ENCODE results near the gene CS. TPM values are rescaled to one million over a fixed set of nuclear protein-coding genes. Genes with fewer than 3 reads are reported as not detected.
"Not testable (repeated sequence)": the region's sequence is repeated elsewhere in the genome, so short reads cannot be mapped to it uniquely, and the experiment has no call there.

CS gene
- total and polyA plus RNA-seq, 2 experiments from 2014 or later: 243 to 360 TPM

- H3K4me1 ChIP-seq (ENCODE audit: low read depth): no peaks in the 10 kb centered on the region
- TF ChIP-seq CTCF (IDR thresholded peaks at IDR 0.05; ENCODE audit: low read depth, low read length): no peak
- no peaks in the 10 kb centered on the region for H3K27me3 ChIP-seq
- H3K4me3 ChIP-seq: no peak overlapping the region
- no peak for DNase-seq (ENCODE audit: low read depth in 1 of 2, low spot score in 1 of 2)
- peaks cover 31% of the 10 kb centered on the region for H3K36me3 ChIP-seq
- H3K27ac ChIP-seq: no peak overlapping the region
- no peaks in the 10 kb centered on the region for H3K9me3 ChIP-seq (ENCODE audit: low read depth)
These were observed 26.0 kb upstream of the CS start for GRCh38 chr12:56326126-56326525.

- no peaks in the 10 kb centered on the region for H3K27me3 ChIP-seq
- H3K9me3 ChIP-seq (ENCODE audit: low read depth): no peaks in the 10 kb centered on the region
- TF ChIP-seq CTCF (IDR thresholded peaks at IDR 0.05; ENCODE audit: low read depth, low read length): no peak
- peaks cover 37% of the 10 kb centered on the region for H3K36me3 ChIP-seq
- no peak overlapping the region for H3K4me3 ChIP-seq
- no peak overlapping the region for H3K27ac ChIP-seq
- DNase-seq (ENCODE audit: low read depth in 1 of 2, low spot score in 1 of 2): no peak
- H3K4me1 ChIP-seq (ENCODE audit: low read depth): no peaks in the 10 kb centered on the region
These were observed 24.1 kb upstream of the CS start for GRCh38 chr12:56324206-56324605.

- not testable (repeated sequence) for DNase-seq (ENCODE audit: low read depth in 1 of 2, low spot score in 1 of 2); H3K27me3 ChIP-seq; H3K27ac ChIP-seq; H3K4me1 ChIP-seq (ENCODE audit: low read depth); H3K9me3 ChIP-seq (ENCODE audit: low read depth); H3K4me3 ChIP-seq
- peaks cover 37% of the 10 kb centered on the region for H3K36me3 ChIP-seq
These were observed 21.5 kb upstream of the CS start for GRCh38 chr12:56321610-56322009.

GRCh38 chr12:56321027-56321426 lies 20.9 kb upstream of the CS start:
- no peak overlapping the region for H3K27ac ChIP-seq
- H3K27me3 ChIP-seq: no peaks in the 10 kb centered on the region
- no peak overlapping the region for H3K4me3 ChIP-seq
- DNase-seq (ENCODE audit: low read depth in 1 of 2, low spot score in 1 of 2): no peak
- H3K4me1 ChIP-seq (ENCODE audit: low read depth): no peaks in the 10 kb centered on the region
- H3K36me3 ChIP-seq: peaks cover 34% of the 10 kb centered on the region
- no peaks in the 10 kb centered on the region for H3K9me3 ChIP-seq (ENCODE audit: low read depth)
- no peak for TF ChIP-seq CTCF (IDR thresholded peaks at IDR 0.05; ENCODE audit: low read depth, low read length)

GRCh38 chr12:56317675-56318074 lies 17.5 kb upstream of the CS start:
- Histone ChIP-seq H3K27ac (no peak overlapping the region), H3K4me1 (ENCODE audit: low read depth) (peaks cover 5% of the 10 kb centered on the region), H3K4me3 (no peak overlapping the region), H3K27me3 (no peaks in the 10 kb centered on the region), H3K36me3 (peaks cover 26% of the 10 kb centered on the region), H3K9me3 (ENCODE audit: low read depth) (no peaks in the 10 kb centered on the region)
- DNase-seq (ENCODE audit: low read depth in 1 of 2, low spot score in 1 of 2): no peak
- no peak for TF ChIP-seq CTCF (IDR thresholded peaks at IDR 0.05; ENCODE audit: low read depth, low read length)

- peak within 1 kb of the TSS; percentile 88 for H3K27ac ChIP-seq
- H3K9me3 ChIP-seq (ENCODE audit: low read depth): no peaks in the 10 kb centered on the region
- peak within 1 kb of the TSS; percentile 70 for H3K4me3 ChIP-seq
- peak; percentile 97 to 98 for DNase-seq (ENCODE audit: low read depth in 1 of 2, low spot score in 1 of 2)
- peaks cover 31% of the 10 kb centered on the region for H3K36me3 ChIP-seq
- no peaks in the 10 kb centered on the region for H3K27me3 ChIP-seq
- no peak for TF ChIP-seq CTCF (IDR thresholded peaks at IDR 0.05; ENCODE audit: low read depth, low read length)
- peaks cover 5% of the 10 kb centered on the region for H3K4me1 ChIP-seq (ENCODE audit: low read depth)
These were observed 15.7 kb upstream of the CS start, which contains the start of gene CNPY2 for GRCh38 chr12:56315622-56316473. TSS of gene CNPY2 (minus strand) at chr12:56315988. CDS start at chr12:56315217, 771 bp downstream.

All from cardiac muscle cell (in vitro differentiated cells and primary cell).